ENCODE measurements around the gene PRKN.
A peak's percentile ranks its signal among the peaks of the same experiment; 100 is the strongest.

Gene PRKN

GRCh38 chr6:162147805-162148204 is 579.8 kb downstream of the PRKN start:
- no peak overlapping the region for H3K4me3 ChIP-seq (ENCODE audit: low read depth, low read length)
- no peak for DNase-seq (ENCODE audit: low read depth, low spot score)
- in situ Hi-C loops (cut with HindIII; ENCODE audit: low sequenced_read_pairs), result no loop called here
- TF ChIP-seq, protein P1, sequence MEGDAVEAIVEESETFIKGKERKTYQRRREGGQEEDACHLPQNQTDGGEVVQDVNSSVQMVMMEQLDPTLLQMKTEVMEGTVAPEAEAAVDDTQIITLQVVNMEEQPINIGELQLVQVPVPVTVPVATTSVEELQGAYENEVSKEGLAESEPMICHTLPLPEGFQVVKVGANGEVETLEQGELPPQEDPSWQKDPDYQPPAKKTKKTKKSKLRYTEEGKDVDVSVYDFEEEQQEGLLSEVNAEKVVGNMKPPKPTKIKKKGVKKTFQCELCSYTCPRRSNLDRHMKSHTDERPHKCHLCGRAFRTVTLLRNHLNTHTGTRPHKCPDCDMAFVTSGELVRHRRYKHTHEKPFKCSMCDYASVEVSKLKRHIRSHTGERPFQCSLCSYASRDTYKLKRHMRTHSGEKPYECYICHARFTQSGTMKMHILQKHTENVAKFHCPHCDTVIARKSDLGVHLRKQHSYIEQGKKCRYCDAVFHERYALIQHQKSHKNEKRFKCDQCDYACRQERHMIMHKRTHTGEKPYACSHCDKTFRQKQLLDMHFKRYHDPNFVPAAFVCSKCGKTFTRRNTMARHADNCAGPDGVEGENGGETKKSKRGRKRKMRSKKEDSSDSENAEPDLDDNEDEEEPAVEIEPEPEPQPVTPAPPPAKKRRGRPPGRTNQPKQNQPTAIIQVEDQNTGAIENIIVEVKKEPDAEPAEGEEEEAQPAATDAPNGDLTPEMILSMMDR (IDR thresholded peaks at IDR 0.05; ENCODE audit: low read depth, low read length), result no peak

GRCh38 chr6:162147281-162147680 is 580.3 kb downstream of the PRKN start:
- TF ChIP-seq, protein P1 (IDR thresholded peaks at IDR 0.05; ENCODE audit: low read depth, low read length), result no peak
- in situ Hi-C loops (cut with HindIII; ENCODE audit: low sequenced_read_pairs), result no loop called here
- DNase-seq (ENCODE audit: low read depth, low spot score), result no peak
- H3K4me3 ChIP-seq (ENCODE audit: low read depth, low read length), result no peak overlapping the region

GRCh38 chr6:162140251-162140852 is 587.2 kb downstream of the PRKN start:
- H3K4me3 ChIP-seq (ENCODE audit: low read depth, low read length), result no peak overlapping the region
- TF ChIP-seq, protein P1 (IDR thresholded peaks at IDR 0.05; ENCODE audit: low read depth, low read length), result no peak
- in situ Hi-C loops (cut with HindIII; ENCODE audit: low sequenced_read_pairs), result no loop called here
- DNase-seq (ENCODE audit: low read depth, low spot score), result no peak

DNA sequence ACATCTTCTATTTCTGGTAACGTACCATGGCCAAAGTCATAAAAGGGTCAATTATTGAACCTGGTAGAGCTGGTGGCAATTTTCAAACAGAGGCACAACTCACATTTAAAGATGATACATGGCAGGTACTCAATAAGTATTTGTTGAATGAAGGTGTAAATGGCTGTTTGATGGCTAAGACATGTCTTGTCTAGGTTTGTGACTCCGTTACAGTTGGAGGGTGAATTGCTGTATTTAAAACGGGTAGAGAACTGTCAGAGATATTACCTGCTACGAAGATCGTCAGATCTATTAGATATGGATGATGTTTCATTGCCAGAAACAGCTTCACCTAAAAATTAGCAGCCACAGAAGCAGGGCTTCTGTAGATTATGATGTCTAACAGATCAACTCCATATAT is 601.9 kb downstream of the PRKN start:
- H3K4me3 ChIP-seq (ENCODE audit: low read depth, low read length), result no peak overlapping the region
- no peak for DNase-seq (ENCODE audit: low read depth, low spot score)
- TF ChIP-seq, protein P1 (IDR thresholded peaks at IDR 0.05; ENCODE audit: low read depth, low read length), result no peak
- in situ Hi-C loops (cut with HindIII; ENCODE audit: low sequenced_read_pairs), result no loop called here

DNA sequence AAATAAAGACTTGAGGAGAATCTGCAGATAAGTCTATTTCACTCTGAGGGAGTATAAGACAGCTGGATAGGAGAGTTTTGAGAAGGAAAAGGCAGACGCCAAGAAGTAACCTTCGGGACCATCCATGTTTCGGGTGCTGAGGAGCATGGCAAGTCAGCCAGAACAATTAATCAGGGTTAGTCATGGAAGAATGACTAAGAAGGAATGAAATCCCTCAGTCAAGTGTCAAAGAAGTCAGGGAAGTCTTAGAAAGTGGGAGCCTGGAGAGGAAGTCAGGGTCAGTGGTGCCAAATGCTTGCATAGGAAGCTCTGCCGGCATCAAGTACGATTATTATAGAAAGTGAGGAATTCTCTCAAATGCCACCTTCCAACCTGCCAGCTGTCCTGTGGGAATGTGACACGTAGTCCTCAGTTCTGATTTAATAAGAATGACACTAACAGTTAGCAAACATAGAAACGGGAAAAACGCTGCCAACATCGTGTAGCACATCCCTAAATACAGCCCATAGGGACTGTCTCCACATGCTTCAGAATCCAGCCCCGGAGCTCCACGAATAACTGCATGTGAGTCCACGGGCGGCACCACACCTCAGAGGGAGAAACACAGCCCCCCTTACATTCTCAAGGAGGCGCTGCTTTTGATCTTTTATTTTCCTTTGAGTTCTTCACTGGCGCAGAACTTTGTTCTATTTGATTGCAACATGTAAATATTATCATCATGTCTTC is 602.7 kb downstream of the PRKN start:
- DNase-seq (ENCODE audit: low read depth, low spot score), result no peak
- in situ Hi-C loops (cut with HindIII; ENCODE audit: low sequenced_read_pairs), result no loop called here
- H3K4me3 ChIP-seq (ENCODE audit: low read depth, low read length), result no peak overlapping the region
- TF ChIP-seq, protein P1 (IDR thresholded peaks at IDR 0.05; ENCODE audit: low read depth, low read length), result no peak

GRCh38 chr6:162123797-162124196 is 603.8 kb downstream of the PRKN start:
- no peak for DNase-seq (ENCODE audit: low read depth, low spot score)
- TF ChIP-seq, protein P1 (IDR thresholded peaks at IDR 0.05; ENCODE audit: low read depth, low read length), result peak; percentile 28
- in situ Hi-C loops (cut with HindIII; ENCODE audit: low sequenced_read_pairs), result no loop called here
- no peak overlapping the region for H3K4me3 ChIP-seq (ENCODE audit: low read depth, low read length)

All from astrocyte of the spinal cord (primary cell).